HG03439 (cell line): ENCODE results near the gene TBCD.
"Not testable (repeated sequence)": the region's sequence is repeated elsewhere in the genome, so short reads cannot be mapped to it uniquely, and the experiment has no call there.

Source experiments
- ATAC-seq: cut with Tn5 transposase; IDR thresholded peaks from one replicate; pipeline ENCODE4 v1.9.1; 2021; ENCODE audit warnings: mild to moderate bottlenecking, moderate library complexity; ENCODE audit not compliant: unreplicated experiment

The TBCD gene

GRCh38 chr17:82756166-82756565, 4.3 kb downstream of the TBCD start:
- ATAC-seq, result no peak

- no peak for ATAC-seq
Observed at GRCh38 chr17:82765371-82765770, 13.5 kb downstream of the TBCD start.

- no peak for ATAC-seq
Observed at GRCh38 chr17:82767041-82767754, 15.3 kb downstream of the TBCD start.

GRCh38 chr17:82769041-82769440, 17.2 kb downstream of the TBCD start:
- ATAC-seq, result no peak

GRCh38 chr17:82772026-82772425, 20.2 kb downstream of the TBCD start:
- ATAC-seq, result no peak

- ATAC-seq, result not testable (repeated sequence)
Observed at GRCh38 chr17:82774456-82774855, 22.6 kb downstream of the TBCD start.

- no peak for ATAC-seq
Observed at GRCh38 chr17:82775001-82775823, 23.3 kb downstream of the TBCD start.

- ATAC-seq, result no peak
Observed at GRCh38 chr17:82776454-82776853, 24.6 kb downstream of the TBCD start.

GRCh38 chr17:82777778-82778375, 26.0 kb downstream of the TBCD start:
- not testable (repeated sequence) for ATAC-seq

GRCh38 chr17:82779541-82779940, 27.7 kb downstream of the TBCD start:
- ATAC-seq, result no peak

- ATAC-seq, result no peak
Observed at GRCh38 chr17:82780195-82780594, 28.3 kb downstream of the TBCD start.

- ATAC-seq, result no peak
Observed at GRCh38 chr17:82780971-82781893, 29.4 kb downstream of the TBCD start.

GRCh38 chr17:82781894-82782274, 30.0 kb downstream of the TBCD start:
- ATAC-seq, result no peak

GRCh38 chr17:82782657-82783207, 30.9 kb downstream of the TBCD start:
- no peak for ATAC-seq

- no peak for ATAC-seq
Observed at GRCh38 chr17:82783498-82783897, 31.6 kb downstream of the TBCD start.

GRCh38 chr17:82785581-82785980, 33.7 kb downstream of the TBCD start:
- ATAC-seq, result not testable (repeated sequence)

- ATAC-seq, result no peak
Observed at GRCh38 chr17:82786427-82786826, 34.6 kb downstream of the TBCD start.

GRCh38 chr17:82787081-82787848, 35.4 kb downstream of the TBCD start:
- ATAC-seq, result no peak

- ATAC-seq, result no peak
Observed at GRCh38 chr17:82788206-82789001, 36.5 kb downstream of the TBCD start.
